ENCODE data around the gene ACVR1.

DNA sequence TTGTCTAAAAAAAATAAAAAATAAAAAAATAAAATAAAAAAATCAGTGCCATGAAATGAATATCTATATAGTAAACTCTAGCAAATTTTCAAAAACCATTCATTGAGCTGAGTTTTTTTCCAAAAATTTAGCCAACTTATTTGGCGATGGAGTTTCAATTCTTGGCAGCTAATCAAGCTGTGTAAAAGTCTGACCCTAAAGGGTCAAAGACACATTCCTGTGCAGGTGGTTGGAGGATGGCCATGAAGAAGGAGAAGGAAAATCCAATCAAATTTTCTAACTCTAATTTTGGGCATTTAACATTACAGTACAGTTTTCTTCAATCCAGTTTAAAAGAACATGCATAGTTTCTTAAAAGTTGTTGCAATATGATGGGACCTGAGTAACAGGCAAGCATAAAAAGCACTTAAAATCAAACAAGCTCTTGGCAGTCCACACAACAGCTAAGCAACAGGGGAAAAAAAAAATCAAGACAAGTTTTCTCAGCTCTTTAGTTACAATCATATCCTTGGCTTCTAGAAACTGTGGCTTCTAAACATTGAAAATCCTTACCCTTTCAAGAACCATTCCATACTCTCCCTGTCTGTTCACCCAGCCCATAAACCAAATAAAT is 54.5 kb downstream of the ACVR1 start:
- no peak for TF ChIP-seq POLR2A (IDR thresholded peaks at IDR 0.05)
- TF ChIP-seq, protein P1, sequence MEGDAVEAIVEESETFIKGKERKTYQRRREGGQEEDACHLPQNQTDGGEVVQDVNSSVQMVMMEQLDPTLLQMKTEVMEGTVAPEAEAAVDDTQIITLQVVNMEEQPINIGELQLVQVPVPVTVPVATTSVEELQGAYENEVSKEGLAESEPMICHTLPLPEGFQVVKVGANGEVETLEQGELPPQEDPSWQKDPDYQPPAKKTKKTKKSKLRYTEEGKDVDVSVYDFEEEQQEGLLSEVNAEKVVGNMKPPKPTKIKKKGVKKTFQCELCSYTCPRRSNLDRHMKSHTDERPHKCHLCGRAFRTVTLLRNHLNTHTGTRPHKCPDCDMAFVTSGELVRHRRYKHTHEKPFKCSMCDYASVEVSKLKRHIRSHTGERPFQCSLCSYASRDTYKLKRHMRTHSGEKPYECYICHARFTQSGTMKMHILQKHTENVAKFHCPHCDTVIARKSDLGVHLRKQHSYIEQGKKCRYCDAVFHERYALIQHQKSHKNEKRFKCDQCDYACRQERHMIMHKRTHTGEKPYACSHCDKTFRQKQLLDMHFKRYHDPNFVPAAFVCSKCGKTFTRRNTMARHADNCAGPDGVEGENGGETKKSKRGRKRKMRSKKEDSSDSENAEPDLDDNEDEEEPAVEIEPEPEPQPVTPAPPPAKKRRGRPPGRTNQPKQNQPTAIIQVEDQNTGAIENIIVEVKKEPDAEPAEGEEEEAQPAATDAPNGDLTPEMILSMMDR (IDR thresholded peaks at IDR 0.05): no peak

Data from esophagus squamous epithelium (tissue), 4 donors.